SK-N-SH (cell line): ENCODE data around the gene BMP7. TPM values are rescaled to one million over a fixed set of nuclear protein-coding genes. Genes with fewer than 3 reads are reported as not detected.

ENCODE experiments used
- CTCF ChIA-PET: fragments of 300-600, 350-600 bp; formaldehyde crosslinking; extraction: SDS; loops from one replicate; lab custom pipeline; 2021; lab: Yijun Ruan, JAX
- POLR2A ChIA-PET: fragments of 350-600 bp; sonication (Branson Sonifier 250); formaldehyde crosslinking; extraction: SDS; loops from one replicate; lab custom pipeline; 2020; ENCODE audit warnings: antibody characterized with exemption, inconsistent platforms; lab: Yijun Ruan, JAX
- DNase-seq: peaks from one replicate; pipeline ENCODE4 v3.0.0; 2012
- H2AFZ ChIP-seq: fragments of 200-600 bp; sonication (generic); 2 replicates; pipeline ENCODE4 v1.8.1; 2016; ENCODE audit warnings: antibody characterized with exemption, mild to moderate bottlenecking, low read depth
- H3F3A ChIP-seq: fragments of 200-600 bp; sonication (generic); replicated peaks from 2 replicates; pipeline ENCODE3; 2016; ENCODE audit warnings: antibody characterized with exemption, mild to moderate bottlenecking; ENCODE audit not compliant: insufficient read depth
- H3K27ac ChIP-seq, 2 experiments: fragments of 200-500 bp in 1 of 2; fragments of 200-600 bp in 1 of 2; sonication (Bioruptor generic) in 1 of 2; sonication (generic), shearing (Covaris generic) in 1 of 2; 2 replicates each; pipeline versions ENCODE4 v1.5.1 to v1.6.1; 2014 to 2016; ENCODE audit warnings: low read depth in 2 of 2, inconsistent platforms in 1 of 2, low read length in 1 of 2, mild to moderate bottlenecking in 1 of 2, mixed read lengths in 1 of 2
- H3K27me3 ChIP-seq: fragments of 200-600 bp; sonication (generic), shearing (Covaris generic); 2 replicates; pipeline ENCODE4 v1.6.1; 2016; ENCODE audit warnings: mixed run types; ENCODE audit not compliant: insufficient read depth
- H3K36me3 ChIP-seq, 2 experiments: fragments of 200-500 bp in 1 of 2; fragments of 200-600 bp in 1 of 2; sonication (Bioruptor generic) in 1 of 2; sonication (generic) in 1 of 2; replicated peaks in 1 of 2; 2 replicates each; pipeline versions ENCODE3 to v1.5.1; 2014 to 2016; ENCODE audit warnings: low read length in 1 of 2, mild to moderate bottlenecking in 1 of 2; ENCODE audit not compliant: insufficient read depth in 2 of 2, control insufficient read depth in 1 of 2
- H3K4me1 ChIP-seq, 2 experiments: fragments of 200-500 bp in 1 of 2; fragments of 200-600 bp in 1 of 2; sonication (Bioruptor generic) in 1 of 2; sonication (generic), shearing (Covaris generic) in 1 of 2; 2 replicates each; pipeline versions ENCODE4 v1.5.1 to v1.6.1; 2014 to 2016; ENCODE audit warnings: low read depth in 1 of 2, low read length in 1 of 2, mixed run types in 1 of 2; ENCODE audit not compliant: insufficient read depth in 2 of 2, control insufficient read depth in 1 of 2
- H3K4me2 ChIP-seq: fragments of 200-600 bp; sonication (generic), shearing (Covaris generic); 2 replicates; pipeline ENCODE4 v1.6.1; 2017; ENCODE audit warnings: mixed run types
- H3K4me3 ChIP-seq, 2 experiments: fragments of 200-500 bp in 1 of 2; fragments of 200-600 bp in 1 of 2; sonication (Bioruptor generic) in 1 of 2; sonication (generic), shearing (Covaris generic) in 1 of 2; 2 replicates each; pipeline versions ENCODE4 v1.5.1 to v1.8.1; 2014 to 2016; ENCODE audit warnings: low read depth in 2 of 2, inconsistent platforms in 1 of 2, low read length in 1 of 2, mild to moderate bottlenecking in 1 of 2, mixed read lengths in 1 of 2, moderate library complexity in 1 of 2
- H3K79me2 ChIP-seq: fragments of 200-600 bp; sonication (generic); 2 replicates; pipeline ENCODE4 v1.8.1; 2017; ENCODE audit warnings: mild to moderate bottlenecking; ENCODE audit not compliant: insufficient read depth
- H3K9ac ChIP-seq: fragments of 200-600 bp; sonication (generic); 2 replicates; pipeline ENCODE4 v1.6.1; 2017; ENCODE audit warnings: mixed run types
- H3K9me2 ChIP-seq: fragments of 200-600 bp; sonication (generic); 2 replicates; pipeline ENCODE4 v1.6.1; 2017; ENCODE audit warnings: mixed run types
- H3K9me3 ChIP-seq: fragments of 200-600 bp; sonication (generic); 2 replicates; pipeline ENCODE4 v1.6.1; 2017; ENCODE audit warnings: mixed run types, mild to moderate bottlenecking, moderate library complexity
- H4K20me1 ChIP-seq: fragments of 200-600 bp; sonication (generic); 2 replicates; pipeline ENCODE4 v1.6.1; 2017; ENCODE audit warnings: mild to moderate bottlenecking, mixed run types; ENCODE audit not compliant: insufficient read depth
- ELF1 ChIP-seq: IDR thresholded peaks from 2 replicates; pipeline ENCODE4 v1.4.0; 2012
- EP300 ChIP-seq, 2 experiments: IDR thresholded peaks; 2 replicates each; pipeline versions ENCODE4 v1.4.0 to v1.6.1; 2012; ENCODE audit warnings: borderline replicate concordance in 1 of 2, low read depth in 1 of 2, low read length in 1 of 2
- EZH2phosphoT487 ChIP-seq: fragments of 200-600 bp; sonication (generic); IDR thresholded peaks from 2 replicates; pipeline ENCODE4 v1.6.1; 2017; ENCODE audit warnings: low read depth, mixed run types, mild to moderate bottlenecking, antibody characterized with exemption, moderate library complexity, borderline replicate concordance
- FOSL2 ChIP-seq: IDR thresholded peaks from 2 replicates; pipeline ENCODE4 v1.4.0; 2012; ENCODE audit warnings: low read depth, mild to moderate bottlenecking, moderate library complexity, borderline replicate concordance
- FOXM1 ChIP-seq: IDR thresholded peaks from 2 replicates; pipeline ENCODE4 v1.4.0; 2012; ENCODE audit warnings: low read depth, mild to moderate bottlenecking
- GABPA ChIP-seq: IDR thresholded peaks from 2 replicates; pipeline ENCODE4 v1.4.0; 2012; ENCODE audit warnings: low read depth, mild to moderate bottlenecking
- GATA2 ChIP-seq: sonication (generic); formaldehyde crosslinking; IDR thresholded peaks from 2 replicates; pipeline ENCODE4 v1.5.0; 2020; ENCODE audit warnings: mild to moderate bottlenecking, missing genetic modification reagents
- MEF2A ChIP-seq: IDR thresholded peaks from 2 replicates; pipeline ENCODE4 v1.4.0; 2012; ENCODE audit warnings: low read depth, borderline replicate concordance
- MXI1 ChIP-seq: IDR thresholded peaks from 2 replicates; pipeline ENCODE4 v1.6.1; 2012; ENCODE audit warnings: mild to moderate bottlenecking, low read depth, low read length, improper control_type of control experiment
- NRF1 ChIP-seq: IDR thresholded peaks from 2 replicates; pipeline ENCODE4 v1.6.1; 2012; ENCODE audit warnings: low read depth, mild to moderate bottlenecking, low read length
- PBX3 ChIP-seq: IDR thresholded peaks from 2 replicates; pipeline ENCODE4; 2012
- RAD21 ChIP-seq: IDR thresholded peaks from 2 replicates; pipeline ENCODE4 v1.6.1; 2012; ENCODE audit warnings: mild to moderate bottlenecking, low read length
- RCOR1 ChIP-seq: fragments of 150-350 bp; IDR thresholded peaks from 2 replicates; pipeline ENCODE4 v1.6.1; 2017; ENCODE audit warnings: antibody characterized with exemption, low read length
- RFX5 ChIP-seq: IDR thresholded peaks from 2 replicates; pipeline ENCODE4 v1.6.1; 2012; ENCODE audit warnings: mild to moderate bottlenecking, improper control_type of control experiment, low read length
- RXRA ChIP-seq: IDR thresholded peaks from 2 replicates; pipeline ENCODE4 v1.4.0; 2012; ENCODE audit warnings: low read depth, mild to moderate bottlenecking, borderline replicate concordance
- SMC3 ChIP-seq: IDR thresholded peaks from 2 replicates; pipeline ENCODE4 v1.6.1; 2012; ENCODE audit warnings: low read depth, low read length, improper control_type of control experiment
- TAF1 ChIP-seq: IDR thresholded peaks from 2 replicates; pipeline ENCODE4 v1.6.1; 2012; ENCODE audit warnings: low read depth, mild to moderate bottlenecking, low read length, moderate library complexity, borderline replicate concordance
- TEAD4 ChIP-seq: IDR thresholded peaks from 2 replicates; pipeline ENCODE4 v1.4.0; 2012; ENCODE audit warnings: mild to moderate bottlenecking, borderline replicate concordance; ENCODE audit not compliant: insufficient read depth
- WGBS: methylation state at CpG from one replicate; pipeline ENCODE4 v1.1.6; 2017; ENCODE audit warnings: low lambda C conversion rate; 5-methylcytosine and 5-hydroxymethylcytosine counted together
- polyA plus RNA-seq, 3 experiments: library from polyadenylated mRNA; depleted of rRNA; stranded (reverse); fragments of >200 nt; gene quantifications; 2 replicates each; pipeline ENCODE4 v1.2.3, GENCODE V29; 2012
- TF ChIP-seq, protein P1 (sequence below): fragments of 150-350 bp; IDR thresholded peaks from 2 replicates; pipeline ENCODE4 v1.6.1; 2016; ENCODE audit warnings: mild to moderate bottlenecking, low read depth, low read length
- TF ChIP-seq, protein P2 (sequence below): fragments of 200-600 bp; sonication (generic); IDR thresholded peaks from 2 replicates; pipeline ENCODE4 v1.6.1; 2017; ENCODE audit warnings: antibody characterized with exemption, mild to moderate bottlenecking, moderate library complexity
- TF ChIP-seq, protein P3 (sequence below): IDR thresholded peaks from 2 replicates; pipeline ENCODE4 v1.4.0; 2012; ENCODE audit warnings: low read depth, borderline replicate concordance
- TF ChIP-seq, protein P4 (sequence below): IDR thresholded peaks from 2 replicates; pipeline ENCODE4 v1.4.0; 2012; ENCODE audit warnings: low read depth, borderline replicate concordance

The BMP7 gene
- polyA plus RNA-seq, 1 of the 3 experiments (the other 2 are of a cell fraction), result not detected

DNA sequence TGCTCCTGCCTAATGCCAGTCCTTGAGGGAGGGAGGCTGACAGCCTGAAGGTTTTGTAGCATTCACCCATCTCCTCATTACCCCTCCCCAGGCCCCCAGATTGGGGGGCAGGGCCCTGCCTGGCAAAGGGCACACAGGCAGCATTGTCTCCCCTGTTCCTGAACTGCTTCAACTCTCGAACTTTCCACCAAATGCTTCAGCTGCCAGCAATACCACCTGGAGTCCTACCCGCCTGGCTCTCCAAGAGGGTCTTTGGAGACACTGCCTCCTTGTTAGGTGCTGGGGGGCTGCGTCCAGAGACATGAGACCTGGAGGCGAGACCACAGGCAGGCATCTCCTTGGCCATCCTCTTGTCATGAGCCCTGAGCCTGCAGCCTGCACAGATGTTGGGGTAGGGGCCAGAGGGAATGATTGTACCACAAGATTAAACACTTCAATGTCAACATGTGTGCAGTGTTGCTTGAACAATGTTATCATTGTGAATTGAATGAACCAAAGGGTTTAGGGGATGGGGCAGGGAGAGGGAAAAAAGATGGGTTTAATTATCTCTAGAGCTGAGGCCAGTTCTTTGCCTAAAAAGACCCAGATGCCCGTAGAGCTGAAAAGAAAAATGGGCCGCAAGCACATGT, 25.0 kb downstream of the BMP7 start:
- no peaks in the 10 kb centered on the region for H3K9me2 ChIP-seq
- no peaks in the 10 kb centered on the region for H3K27me3 ChIP-seq
- peak; percentile 78 for DNase-seq
- H3K36me3 ChIP-seq, result no peaks in the 10 kb centered on the region
- no peaks in the 10 kb centered on the region for H3F3A ChIP-seq
- no peak overlapping the region for H3K4me2 ChIP-seq
- no peak overlapping the region for H2AFZ ChIP-seq
- CTCF ChIA-PET, result interaction anchor here (1.0 to 6.0 kb wide), 8 partner anchors 17 to 151 kb away, joined by 3 to 38 read pairs (median 8); no protein-coding TSS in a partner anchor
- peaks cover 0 to 38% of the 10 kb centered on the region in 2 experiments; a peak in 1 of 4 replicates for H3K4me1 ChIP-seq
- H3K9me3 ChIP-seq, result no peaks in the 10 kb centered on the region
- no peak overlapping the region for H3K9ac ChIP-seq
- WGBS, result 16% methylated on average over 4 of the region's 6 CpGs
- H3K79me2 ChIP-seq, result no peaks in the 10 kb centered on the region
- no peak overlapping the region for H3K4me3 ChIP-seq
- peak overlapping the region in 1 of 2 experiments; percentile 95; a peak in 2 of 4 replicates for H3K27ac ChIP-seq
- H4K20me1 ChIP-seq, result no peaks in the 10 kb centered on the region
- POLR2A ChIA-PET, result interaction anchor here (1.0 to 1.6 kb wide), 3 partner anchors 17 to 21 kb away, joined by 3 to 5 read pairs (median 4); no protein-coding TSS in a partner anchor
- TF ChIP-seq RFX5 (no peak), PBX3 (no peak), MXI1 (peak; percentile 28; the same call in 1 of the 2 replicates), RAD21 (peak; percentile 40), FOSL2 (no peak), NRF1 (no peak), TEAD4 (no peak), ELF1 (no peak), EZH2phosphoT487 (no peak), RXRA (no peak), MEF2A (no peak), EP300 (IDR thresholded peaks at IDR 0.05; ENCODE audit: borderline replicate concordance in 1 of 2, low read depth in 1 of 2, low read length in 1 of 2) (peak in 1 of 2 experiments; percentile 85; a peak in 2 of 4 replicates), RCOR1 (peak; percentile 81), GATA2 (CRISPR knock-in tag) (peak; percentile 90), GABPA (no peak), FOXM1 (no peak), SMC3 (no peak; the same call in 1 of the 2 replicates), TAF1 (no peak)
- TF ChIP-seq, protein P1, sequence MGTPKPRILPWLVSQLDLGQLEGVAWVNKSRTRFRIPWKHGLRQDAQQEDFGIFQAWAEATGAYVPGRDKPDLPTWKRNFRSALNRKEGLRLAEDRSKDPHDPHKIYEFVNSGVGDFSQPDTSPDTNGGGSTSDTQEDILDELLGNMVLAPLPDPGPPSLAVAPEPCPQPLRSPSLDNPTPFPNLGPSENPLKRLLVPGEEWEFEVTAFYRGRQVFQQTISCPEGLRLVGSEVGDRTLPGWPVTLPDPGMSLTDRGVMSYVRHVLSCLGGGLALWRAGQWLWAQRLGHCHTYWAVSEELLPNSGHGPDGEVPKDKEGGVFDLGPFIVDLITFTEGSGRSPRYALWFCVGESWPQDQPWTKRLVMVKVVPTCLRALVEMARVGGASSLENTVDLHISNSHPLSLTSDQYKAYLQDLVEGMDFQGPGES, result no peak
- TF ChIP-seq, protein P2, sequence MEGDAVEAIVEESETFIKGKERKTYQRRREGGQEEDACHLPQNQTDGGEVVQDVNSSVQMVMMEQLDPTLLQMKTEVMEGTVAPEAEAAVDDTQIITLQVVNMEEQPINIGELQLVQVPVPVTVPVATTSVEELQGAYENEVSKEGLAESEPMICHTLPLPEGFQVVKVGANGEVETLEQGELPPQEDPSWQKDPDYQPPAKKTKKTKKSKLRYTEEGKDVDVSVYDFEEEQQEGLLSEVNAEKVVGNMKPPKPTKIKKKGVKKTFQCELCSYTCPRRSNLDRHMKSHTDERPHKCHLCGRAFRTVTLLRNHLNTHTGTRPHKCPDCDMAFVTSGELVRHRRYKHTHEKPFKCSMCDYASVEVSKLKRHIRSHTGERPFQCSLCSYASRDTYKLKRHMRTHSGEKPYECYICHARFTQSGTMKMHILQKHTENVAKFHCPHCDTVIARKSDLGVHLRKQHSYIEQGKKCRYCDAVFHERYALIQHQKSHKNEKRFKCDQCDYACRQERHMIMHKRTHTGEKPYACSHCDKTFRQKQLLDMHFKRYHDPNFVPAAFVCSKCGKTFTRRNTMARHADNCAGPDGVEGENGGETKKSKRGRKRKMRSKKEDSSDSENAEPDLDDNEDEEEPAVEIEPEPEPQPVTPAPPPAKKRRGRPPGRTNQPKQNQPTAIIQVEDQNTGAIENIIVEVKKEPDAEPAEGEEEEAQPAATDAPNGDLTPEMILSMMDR, result no peak
- TF ChIP-seq, protein P3, sequence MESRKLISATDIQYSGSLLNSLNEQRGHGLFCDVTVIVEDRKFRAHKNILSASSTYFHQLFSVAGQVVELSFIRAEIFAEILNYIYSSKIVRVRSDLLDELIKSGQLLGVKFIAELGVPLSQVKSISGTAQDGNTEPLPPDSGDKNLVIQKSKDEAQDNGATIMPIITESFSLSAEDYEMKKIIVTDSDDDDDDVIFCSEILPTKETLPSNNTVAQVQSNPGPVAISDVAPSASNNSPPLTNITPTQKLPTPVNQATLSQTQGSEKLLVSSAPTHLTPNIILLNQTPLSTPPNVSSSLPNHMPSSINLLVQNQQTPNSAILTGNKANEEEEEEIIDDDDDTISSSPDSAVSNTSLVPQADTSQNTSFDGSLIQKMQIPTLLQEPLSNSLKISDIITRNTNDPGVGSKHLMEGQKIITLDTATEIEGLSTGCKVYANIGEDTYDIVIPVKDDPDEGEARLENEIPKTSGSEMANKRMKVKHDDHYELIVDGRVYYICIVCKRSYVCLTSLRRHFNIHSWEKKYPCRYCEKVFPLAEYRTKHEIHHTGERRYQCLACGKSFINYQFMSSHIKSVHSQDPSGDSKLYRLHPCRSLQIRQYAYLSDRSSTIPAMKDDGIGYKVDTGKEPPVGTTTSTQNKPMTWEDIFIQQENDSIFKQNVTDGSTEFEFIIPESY, result no peak
- TF ChIP-seq, protein P4, sequence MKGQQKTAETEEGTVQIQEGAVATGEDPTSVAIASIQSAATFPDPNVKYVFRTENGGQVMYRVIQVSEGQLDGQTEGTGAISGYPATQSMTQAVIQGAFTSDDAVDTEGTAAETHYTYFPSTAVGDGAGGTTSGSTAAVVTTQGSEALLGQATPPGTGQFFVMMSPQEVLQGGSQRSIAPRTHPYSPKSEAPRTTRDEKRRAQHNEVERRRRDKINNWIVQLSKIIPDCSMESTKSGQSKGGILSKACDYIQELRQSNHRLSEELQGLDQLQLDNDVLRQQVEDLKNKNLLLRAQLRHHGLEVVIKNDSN, result no peak
